HEK293T (cell line): ENCODE results near the gene HIVEP2.

Experiments
- ARNT ChIP-seq: fragments of 450-650 bp; IDR thresholded peaks from 2 replicates; pipeline ENCODE4 v1.6.1; 2017; ENCODE audit warnings: mild to moderate bottlenecking
- BHLHE40 ChIP-seq: fragments of 450-650 bp; IDR thresholded peaks from 2 replicates; pipeline ENCODE4 v1.6.1; 2016; ENCODE audit warnings: mild to moderate bottlenecking, moderate library complexity, borderline replicate concordance
- CTBP1 ChIP-seq: fragments of 450-650 bp; IDR thresholded peaks from 2 replicates; pipeline ENCODE4 v1.6.1; 2016; ENCODE audit warnings: borderline replicate concordance
- ELF4 ChIP-seq: fragments of 450-650 bp; IDR thresholded peaks from 2 replicates; pipeline ENCODE4 v1.6.1; 2017; ENCODE audit warnings: antibody characterized with exemption
- FOXK2 ChIP-seq: fragments of 450-650 bp; IDR thresholded peaks from 2 replicates; pipeline ENCODE4 v1.6.1; 2016; ENCODE audit warnings: mild to moderate bottlenecking
- FOXM1 ChIP-seq: fragments of 450-650 bp; IDR thresholded peaks from 2 replicates; pipeline ENCODE4 v1.6.1; 2017; ENCODE audit warnings: mild to moderate bottlenecking, borderline replicate concordance
- L3MBTL2 ChIP-seq: fragments of 450-650 bp; conservative IDR thresholded peaks from 2 replicates; pipeline ENCODE4 v1.6.1; 2016; ENCODE audit warnings: mild to moderate bottlenecking
- LEF1 ChIP-seq: fragments of 450-650 bp; IDR thresholded peaks from 2 replicates; pipeline ENCODE4 v1.6.1; 2017; ENCODE audit warnings: mild to moderate bottlenecking, borderline replicate concordance
- PKNOX1 ChIP-seq: fragments of 450-650 bp; IDR thresholded peaks from 2 replicates; pipeline ENCODE4 v1.6.1; 2016
- SP1 ChIP-seq: fragments of 450-650 bp; IDR thresholded peaks from 2 replicates; pipeline ENCODE4 v1.6.1; 2017
- SUZ12 ChIP-seq: fragments of 450-650 bp; IDR thresholded peaks from 2 replicates; pipeline ENCODE4 v1.6.1; 2016; ENCODE audit warnings: mild to moderate bottlenecking
- TARDBP ChIP-seq: fragments of 450-650 bp; IDR thresholded peaks from 2 replicates; pipeline ENCODE4 v1.6.1; 2016
- ZNF384 ChIP-seq: fragments of 450-650 bp; IDR thresholded peaks from 2 replicates; pipeline ENCODE4 v1.6.1; 2016

GRCh38 chr6:142907544-142907943 is 37.4 kb downstream of the HIVEP2 start:
- TF ChIP-seq ARNT (no peak), SP1 (no peak), SUZ12 (no peak), BHLHE40 (no peak), L3MBTL2 (no peak), PKNOX1 (no peak), FOXK2 (no peak), ELF4 (no peak), FOXM1 (no peak), ZNF384 (no peak), TARDBP (no peak), LEF1 (no peak), CTBP1 (no peak)
